ENCODE measurements around the gene TMEM51.
"Not testable (repeated sequence)": the region's sequence is repeated elsewhere in the genome, so short reads cannot be mapped to it uniquely, and the experiment has no call there.

Gene TMEM51

DNA sequence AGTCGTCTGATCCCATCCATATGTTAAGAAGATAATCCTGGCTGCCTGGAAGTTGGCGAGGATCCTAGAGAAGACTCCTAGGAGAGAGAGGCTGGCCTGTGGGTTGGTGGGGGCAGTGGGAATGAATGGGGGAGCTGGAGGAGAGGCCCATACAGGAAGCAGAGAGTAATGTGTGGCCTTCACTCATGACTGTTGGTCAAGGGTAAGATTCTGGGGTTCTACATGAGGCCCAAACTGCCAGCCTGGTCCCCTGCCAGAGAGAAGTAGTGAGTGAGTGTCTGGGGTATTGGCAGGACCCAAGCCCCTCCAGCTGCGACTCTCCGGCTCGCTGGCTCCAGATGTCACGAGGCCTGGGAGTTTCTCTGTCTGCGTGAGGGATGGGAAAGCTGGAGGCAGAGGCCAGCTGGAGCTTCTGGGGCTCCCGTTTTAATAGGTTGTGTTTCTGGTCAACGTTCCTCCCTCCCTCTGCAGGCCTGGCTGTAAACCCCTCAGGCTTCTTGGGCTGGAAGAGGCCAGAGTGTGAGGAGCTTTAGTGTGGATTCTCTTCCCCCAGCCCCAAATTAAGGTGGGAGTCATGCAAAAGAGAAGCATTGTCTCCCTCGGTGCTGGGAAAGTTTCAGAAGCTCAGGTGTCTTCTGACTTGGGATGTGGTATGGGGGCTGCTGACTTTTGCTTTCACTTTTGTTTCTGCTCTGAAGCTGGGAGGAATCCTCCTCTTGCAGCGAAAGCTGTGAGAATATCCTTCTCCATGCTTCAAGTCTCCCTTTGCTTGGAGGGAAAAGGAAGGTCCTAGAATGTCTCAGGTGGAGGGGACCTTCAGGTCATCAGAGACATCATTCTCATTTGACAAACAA lies 2.6 kb downstream of the TMEM51 start:
- DNase-seq = peak; percentile 29

DNA sequence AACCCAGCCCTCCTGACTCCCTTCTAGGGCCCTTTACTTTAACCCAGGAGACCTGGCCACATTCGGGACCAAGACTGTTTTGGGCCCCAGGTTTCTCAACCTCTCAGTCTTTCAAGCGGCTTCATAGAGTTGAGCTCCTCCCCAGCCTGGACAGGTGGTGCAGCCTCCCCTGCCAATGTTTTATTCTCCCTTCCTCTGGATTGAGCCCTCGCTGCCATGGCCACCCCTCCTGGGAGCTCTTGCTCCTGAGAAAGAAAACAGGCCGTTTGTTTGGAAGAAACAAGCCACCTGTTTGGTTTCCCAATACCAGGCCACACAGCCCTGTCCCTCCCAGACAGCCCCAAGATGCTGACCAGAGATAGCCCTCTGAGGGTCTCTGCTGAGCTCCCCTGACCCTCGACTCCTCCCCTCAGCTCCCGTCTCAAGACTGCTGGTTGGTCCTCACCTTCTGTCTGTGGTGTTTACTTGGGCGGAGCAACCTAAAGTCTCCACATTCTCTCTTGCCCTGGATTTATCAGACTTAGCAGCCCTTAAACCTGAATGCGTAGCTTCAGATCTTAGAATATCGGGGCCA lies 3.3 kb downstream of the TMEM51 start:
- DNase-seq = no peak

DNA sequence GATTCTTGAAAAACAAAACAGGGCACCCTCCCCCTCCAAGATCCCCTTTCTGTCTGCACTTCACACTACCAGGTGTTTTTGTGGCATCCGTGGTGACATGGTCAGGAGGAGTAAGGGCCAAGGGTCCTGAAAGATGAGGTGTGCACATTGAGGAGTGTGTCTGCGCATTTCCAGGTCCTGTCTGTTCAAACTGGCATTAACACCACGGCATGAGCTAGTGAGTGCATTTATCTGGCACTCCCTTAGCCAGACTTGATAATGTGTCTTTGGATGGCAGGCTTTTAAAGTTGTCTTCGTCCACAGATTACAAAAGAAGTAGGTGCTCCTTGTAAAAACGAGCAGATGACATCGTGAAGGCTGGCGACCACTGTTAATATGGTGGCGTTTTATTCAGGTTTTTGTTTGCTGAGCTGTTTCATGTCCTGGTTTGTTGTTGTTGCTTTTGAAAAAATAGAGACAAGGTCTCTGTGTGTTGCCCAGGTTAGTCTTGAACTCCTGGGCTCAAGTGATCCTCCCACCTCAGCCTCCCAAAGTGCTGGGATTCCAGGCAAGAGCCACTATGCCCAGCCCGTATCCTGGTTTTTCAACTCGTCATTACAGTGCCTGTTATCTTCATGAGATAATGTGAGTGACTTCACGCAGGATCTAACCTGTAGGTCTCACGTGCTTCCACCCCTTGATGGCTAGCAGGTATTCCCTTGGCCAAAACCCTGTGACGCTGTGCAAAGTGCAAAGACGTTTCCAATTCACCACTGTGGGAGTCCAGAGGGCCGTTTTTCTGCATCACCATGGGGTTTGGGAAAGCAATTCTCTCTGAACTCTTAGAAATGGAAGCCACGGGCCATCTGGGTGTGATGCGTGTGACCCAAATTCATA lies 4.2 kb downstream of the TMEM51 start:
- no peak for DNase-seq

DNA sequence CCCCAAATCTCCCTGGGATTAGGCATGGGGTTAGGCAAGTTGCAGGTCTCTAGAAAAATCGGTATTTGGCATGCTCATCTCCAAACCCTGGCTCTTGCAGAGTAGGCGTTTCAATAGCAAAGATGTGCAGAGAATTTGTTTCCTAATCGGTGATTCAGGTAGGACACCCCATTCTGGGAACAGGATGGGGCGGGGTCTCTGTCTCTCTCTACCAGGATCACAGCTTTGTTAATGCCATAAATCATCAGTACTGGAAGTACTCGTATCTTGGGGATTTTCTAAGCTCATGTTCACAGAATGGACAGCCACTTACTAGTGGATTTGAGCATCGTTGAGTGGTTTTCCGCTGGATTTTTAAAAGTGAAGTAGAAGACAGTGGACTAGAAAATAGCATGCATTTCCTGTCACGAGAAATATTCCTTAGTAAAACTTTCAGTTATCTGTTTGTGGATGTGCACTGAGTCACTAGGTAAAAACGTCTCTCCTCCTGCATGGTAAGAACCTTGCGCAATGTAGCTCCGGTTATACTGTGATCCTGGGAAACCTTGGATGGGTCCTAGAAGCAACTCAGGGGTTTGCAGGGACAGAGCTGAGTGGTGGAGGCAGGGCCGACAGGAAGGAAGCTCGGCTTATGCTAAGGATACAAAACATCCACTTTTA lies 5.1 kb downstream of the TMEM51 start:
- no peak for DNase-seq

DNA sequence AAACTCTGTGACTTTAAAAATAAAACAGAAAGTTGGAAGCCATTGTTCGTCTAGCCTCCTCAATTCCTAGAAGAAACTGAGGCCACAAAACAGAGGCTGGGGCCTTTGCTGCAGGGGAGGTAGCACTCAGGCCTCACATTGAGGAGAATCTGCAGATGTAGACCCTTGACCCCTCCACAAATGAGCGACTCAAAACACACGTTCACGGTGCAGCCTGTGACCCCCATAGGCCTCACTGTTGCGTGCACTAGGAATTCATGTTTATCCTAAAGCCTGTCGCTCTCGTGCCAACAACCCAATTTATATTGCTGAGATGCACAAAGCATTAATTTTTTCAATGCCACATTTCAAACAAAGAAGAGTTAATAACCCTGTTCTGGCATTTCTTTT lies 5.6 kb downstream of the TMEM51 start:
- DNase-seq = no peak

DNA sequence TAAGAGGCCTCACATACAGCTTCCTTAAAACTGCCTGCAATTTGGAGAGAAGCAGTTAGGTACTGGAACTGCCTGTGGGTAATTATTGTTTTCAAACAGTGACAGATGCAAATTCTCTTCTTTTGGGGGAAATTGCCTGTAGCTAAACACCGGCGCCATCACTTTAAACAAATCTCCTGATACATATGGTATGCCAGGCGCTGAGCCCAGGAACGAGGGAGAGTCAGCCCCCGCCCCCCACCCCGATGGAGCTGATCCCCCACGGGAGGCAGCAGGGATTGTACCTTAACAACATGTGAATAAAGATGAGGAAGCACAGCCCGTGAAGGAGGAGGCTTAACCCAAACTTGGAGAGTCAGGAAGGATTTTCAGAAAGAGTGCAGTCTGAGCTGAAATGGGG lies 7.1 kb downstream of the TMEM51 start:
- no peak for DNase-seq

DNA sequence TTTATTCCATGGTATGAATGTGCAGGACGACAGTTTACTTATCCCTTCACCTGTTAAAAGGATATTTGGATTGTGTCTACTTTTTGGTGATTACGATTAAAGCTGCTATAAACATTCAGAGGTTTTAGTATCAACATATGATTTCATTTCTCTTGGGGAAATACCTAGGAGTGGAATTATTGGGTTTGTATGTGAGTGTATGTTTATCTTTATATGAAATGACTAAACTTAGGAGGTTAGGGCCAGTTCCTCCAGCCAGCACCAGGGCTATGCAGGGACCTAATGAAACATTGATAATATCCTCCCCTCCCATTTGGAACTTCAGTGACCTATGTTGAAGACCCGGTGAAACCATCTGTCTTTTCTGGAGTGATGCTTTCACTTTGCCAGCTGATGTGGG lies 13.8 kb downstream of the TMEM51 start:
- DNase-seq = no peak

DNA sequence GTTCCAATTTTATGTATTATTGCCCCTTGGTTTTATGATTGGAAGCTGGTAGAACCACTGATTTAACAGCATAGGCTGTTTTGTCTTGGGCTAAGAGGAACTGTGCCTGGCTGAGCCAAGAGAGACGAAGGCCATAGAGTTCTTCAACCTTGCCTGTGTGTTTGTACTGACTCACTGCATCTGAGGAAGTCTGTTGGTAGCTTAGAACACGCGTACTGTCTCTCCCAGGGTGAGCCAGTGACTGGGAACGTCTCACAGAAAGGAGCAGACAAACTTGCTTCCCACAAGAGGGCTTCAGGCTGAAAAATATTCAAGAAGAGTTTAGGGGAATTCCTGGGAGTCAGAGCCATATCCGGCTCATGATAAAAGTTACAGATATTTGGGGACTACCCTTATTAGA lies 14.9 kb downstream of the TMEM51 start:
- no peak for DNase-seq

DNA sequence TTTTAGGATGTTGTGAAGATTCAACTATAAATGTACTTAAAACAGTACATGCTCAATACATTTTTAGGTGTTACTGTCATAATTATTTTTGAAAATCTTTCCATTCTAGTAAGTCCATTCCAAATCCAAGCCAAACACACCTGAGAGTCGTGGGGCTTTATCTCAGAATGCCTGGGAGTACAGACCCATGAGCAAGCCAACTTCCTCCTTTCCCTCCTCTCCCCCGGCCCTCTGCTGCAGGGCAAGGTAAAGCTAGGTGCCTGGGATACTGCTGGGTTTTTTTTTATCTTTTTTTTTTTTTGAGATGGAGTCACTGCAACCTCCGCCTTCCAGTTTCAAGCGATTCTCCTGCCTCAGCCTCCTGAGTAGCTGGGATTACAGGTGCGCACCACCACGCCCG lies 16.5 kb downstream of the TMEM51 start:
- DNase-seq = no peak

DNA sequence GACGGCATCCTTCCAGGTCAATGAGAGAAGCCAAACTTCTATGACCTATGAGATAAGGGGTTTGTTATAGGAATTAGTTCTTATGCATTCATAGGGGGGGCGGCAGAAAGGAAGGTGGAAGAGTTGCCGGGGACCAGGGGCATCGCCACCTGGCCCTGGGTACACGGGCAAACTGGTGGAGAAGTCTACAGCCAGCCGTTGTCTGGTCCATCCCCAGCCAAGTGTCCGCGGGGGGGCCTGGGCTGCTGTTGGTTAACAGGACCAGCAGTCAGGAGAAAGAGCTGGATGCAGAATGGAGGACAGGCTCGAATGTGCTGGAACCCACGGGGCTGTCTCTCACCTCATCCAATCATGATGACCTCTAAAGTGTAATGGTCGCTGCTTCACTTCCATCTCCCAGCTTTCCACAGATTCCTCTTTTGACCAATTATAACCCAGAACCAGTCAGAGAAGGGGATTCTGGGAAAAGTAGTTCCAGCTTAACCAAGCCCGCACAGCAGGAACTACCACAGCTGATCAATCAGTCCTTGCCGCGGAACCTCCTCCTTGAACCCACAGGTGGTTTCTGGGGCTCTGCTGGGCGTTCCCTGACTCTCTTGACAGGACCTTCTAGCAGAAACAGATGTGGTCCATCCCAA lies 17.8 kb downstream of the TMEM51 start:
- no peak for DNase-seq

DNA sequence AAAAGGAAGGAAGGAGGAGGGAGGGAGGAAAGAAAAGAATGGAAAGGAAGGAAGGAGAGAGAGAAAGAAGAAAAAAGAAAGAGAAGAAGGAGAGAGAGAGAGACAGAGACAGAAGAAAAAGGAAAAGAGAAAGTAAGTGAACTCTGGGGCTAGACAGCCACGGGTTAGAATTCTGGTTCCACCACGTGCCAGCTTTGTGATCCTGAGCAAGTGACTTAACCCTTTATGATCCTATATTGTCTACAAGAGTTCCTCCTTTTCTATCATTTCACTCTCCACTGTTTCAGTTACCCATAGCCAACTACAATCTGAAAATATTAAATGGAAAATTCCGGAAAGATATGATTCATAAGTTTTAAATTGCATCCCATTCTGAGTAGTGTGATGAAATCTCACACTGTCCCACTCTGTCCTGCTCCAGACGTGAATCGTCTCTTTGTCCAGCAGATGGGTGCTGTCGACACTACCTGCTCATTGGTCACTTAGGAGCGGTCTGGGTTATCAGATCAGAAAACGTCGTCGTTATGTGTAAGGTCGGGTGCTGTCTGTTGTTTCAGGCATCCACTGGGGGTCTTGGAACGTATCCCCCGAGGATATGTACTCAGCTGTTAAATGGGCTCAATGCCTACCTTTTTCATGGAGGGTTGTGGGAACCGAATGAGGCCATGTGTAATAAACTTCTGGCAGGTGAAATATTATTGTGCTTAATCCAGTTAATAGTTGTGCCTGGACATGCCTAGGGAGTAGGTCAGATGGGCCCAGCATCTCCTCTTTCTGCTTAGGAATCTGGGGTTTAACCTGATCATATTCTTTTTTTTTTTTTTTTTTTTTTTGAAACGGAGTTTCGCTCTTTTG lies 19.1 kb downstream of the TMEM51 start:
- DNase-seq = no peak

DNA sequence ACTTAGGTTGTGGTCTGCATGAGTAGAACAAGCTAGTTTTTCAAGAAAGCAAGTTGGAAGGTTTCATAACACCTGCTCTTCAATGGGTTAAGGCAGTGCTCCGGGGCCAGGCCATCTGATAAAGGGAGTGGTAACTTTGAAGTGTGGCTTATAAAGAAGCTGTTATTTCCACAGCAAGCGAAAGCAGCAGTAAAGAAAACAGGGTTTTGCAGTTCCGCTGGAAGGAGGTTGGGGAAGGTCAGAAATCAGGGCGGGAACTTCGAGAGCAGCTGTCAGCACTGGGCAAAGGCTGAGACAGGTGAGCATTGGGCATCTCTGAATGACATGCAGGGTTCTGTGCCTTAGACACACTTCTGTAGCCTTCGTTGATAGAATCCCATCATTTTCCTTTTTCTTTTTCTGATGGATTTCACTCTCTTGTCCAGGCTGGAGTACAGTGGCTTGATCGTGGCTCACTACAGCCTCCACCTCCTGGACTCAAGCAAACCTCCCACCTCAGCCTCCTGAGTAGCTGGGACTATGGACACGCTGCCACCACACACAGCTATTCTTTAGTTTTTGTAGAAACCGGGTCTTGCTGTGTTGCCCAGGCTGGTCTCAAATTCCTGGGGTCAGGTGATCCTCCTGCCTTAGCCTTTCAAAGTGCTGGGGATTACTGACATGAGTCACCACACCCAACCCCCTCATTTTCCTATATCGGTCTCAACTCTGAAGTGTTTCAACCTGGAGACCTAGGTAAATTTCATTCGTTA lies 20.5 kb downstream of the TMEM51 start:
- DNase-seq = no peak

DNA sequence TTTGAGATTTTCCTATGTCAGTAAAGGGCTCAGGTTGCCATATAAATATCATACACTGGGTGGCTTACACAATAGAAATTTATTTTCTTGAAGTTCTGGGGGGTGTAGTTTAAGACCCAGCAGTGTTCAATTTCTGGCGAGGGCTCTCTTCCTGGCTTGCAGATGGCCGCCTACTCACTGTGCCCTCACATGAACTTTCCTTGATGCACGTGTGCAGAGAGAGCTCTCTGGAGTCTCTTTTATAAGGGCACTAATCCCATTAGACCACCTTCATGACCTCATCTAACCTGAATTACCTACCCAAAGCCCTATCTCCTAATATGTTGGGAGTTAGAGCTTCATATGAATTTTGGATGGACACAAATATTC lies 21.1 kb downstream of the TMEM51 start:
- no peak for DNase-seq

DNA sequence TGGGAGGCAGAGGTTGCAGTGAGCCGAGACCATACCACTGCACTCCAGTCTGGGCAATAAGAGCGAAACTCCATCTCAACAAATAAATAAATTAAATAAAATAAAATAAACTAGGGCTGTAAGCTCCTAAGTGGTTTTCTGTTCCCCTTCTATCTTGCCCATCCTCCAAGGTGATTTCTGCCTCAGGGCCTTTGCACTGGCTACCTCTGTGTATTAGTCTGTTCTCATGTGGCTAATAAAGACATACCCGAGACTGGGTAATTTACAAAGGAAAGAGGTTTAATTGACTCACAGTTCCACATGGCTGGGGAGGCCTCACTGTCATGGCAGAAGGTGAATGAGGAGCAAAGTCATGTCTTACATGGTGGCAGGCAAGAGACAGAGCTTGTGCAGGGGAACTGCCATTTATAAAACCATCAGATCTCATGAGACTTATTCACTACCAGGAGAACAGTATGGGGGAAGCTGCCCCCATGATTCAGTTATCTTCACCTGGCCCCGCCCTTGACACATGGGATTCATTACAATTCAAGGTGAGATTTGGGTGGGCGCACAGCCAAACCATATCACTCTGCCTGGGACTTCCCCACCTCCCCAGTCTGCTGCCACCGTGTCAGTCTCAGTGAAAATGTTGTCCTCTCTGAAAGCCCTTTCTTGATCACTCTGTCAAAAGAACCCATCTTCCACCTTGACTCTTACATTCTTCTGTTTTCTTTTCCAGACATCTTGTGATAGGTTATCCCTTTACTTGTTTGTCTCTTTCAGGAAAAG lies 22.0 kb downstream of the TMEM51 start:
- DNase-seq = not testable (repeated sequence)

DNA sequence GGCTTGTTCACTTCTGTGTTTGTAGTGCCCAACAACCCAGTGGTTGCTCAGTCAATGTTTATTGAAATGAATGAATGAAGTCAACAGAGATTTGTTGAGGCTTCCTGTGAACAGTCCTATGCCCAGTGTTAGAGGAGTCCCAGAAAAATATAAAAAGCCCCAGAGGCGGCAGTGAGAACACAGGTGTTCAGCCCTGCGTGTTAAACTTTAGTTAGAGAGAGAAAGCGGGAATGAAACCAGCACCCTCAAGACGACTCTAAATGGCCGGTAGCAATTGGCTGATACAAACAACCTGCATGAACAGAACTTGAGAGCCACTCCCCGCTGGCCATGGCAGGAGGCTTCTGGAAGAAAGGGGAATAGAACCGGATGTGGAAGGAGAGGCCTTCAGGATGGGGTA lies 22.6 kb downstream of the TMEM51 start:
- no peak for DNase-seq

DNA sequence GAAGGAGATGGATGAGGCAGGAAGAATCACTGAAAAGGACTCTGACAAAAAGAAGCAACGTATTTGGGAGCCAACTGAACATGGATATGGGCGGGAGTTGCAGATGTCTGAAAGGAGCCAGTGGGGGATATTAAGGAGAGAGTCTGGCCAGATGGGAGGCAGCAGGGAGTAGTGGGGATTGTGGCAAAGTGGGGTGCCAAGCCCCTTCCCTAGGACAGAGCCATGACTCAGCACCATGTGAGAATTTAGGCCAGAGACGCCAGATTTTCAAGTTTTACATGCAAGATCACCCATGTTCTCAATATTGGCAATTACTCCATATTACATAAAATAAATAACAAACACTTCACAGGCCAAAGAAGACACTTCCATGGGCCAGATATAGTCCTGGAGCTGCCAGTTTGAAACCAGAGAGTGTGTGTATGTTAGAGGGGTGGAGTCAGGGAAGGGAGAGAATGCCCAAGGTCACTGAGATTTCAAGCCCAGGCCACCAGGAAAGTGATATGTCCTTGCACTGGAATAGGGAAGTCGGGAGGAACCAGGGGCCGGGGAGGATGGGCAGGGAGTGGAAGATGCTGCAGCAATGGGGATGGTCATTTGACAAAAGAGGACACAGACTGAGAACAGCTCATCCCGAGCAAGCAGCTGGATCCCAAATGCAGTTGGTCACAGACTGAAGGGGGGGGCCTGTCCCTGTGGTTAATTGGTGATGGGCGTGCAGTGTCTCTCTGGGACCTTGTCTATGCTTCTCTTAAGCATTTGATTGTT lies 23.5 kb downstream of the TMEM51 start:
- DNase-seq = no peak

DNA sequence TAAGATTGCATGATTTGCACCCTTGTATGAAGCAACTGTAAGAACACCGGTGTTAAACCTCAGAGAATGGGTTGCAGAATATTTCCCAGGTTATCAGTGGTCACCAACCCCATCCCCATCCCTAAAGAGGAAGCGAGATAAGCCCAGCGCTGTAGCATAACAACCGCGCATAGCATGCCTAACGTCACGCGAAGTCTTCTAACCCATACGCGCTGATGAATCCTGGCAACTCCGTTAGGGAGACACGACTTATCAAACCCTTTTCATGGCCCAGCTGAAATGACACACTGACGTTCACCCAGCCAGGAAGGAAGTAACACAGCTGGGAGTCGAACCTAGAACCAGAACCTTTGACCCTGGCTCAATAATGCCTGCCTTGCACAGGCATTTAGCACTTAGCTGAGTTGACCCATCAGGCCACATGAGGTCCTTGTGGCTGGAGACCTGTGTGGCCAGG lies 24.2 kb downstream of the TMEM51 start:
- DNase-seq = no peak

DNA sequence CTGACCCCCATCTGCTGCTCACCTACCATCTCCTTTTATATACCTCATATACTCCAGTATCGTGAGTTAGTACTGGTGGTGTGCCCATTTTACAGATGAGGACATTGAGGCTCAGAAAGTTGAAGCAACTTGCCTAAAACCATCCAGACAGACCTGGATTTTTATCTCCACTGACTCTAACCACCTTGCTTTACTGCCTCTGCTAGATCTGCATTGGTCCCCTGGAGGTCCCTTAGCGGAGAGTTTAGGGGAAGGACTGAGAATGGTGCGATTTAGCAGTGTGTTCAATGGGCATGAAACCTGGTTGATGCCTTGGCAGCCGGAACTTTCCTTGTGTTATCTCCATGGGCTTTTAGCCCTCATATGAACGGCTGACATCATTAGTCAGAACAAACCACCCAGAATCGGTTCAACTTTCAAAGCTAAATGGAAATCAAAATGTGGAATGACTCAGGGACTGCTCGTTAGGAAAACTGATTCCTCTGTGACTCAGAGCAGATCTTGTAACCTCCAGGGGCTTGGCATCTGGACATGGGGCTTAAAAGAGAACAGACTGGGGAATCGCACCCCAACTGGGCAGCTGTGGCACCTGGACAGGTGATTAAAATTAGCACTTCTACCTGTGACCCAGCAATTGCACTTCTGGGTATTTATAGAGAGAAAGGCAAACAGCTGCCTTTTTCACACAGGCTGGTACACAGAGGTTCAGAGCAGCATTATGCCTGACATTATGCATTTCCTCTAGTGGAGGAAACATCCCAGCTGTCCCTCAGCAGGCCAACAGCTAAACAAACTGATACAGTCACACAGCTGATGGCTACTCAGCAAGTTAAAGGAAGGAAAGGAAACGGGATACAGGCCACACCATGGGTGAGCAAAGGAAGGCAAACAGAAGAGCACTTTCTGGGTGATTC lies 25.3 kb downstream of the TMEM51 start:
- DNase-seq = no peak

Data from NCI-H524 treated with DMSO at 0.1 percent for 48 hours (cell line).